Right atrium auricular region (tissue), 2 donors: ENCODE measurements around the gene ADAMTS2. TPM values are rescaled to one million over a fixed set of nuclear protein-coding genes. Genes with fewer than 3 reads are reported as not detected.

Source experiments
- DNase-seq: peaks from one replicate; pipeline ENCODE4 v3.0.0-alpha.2; 2019; ENCODE audit warnings: low spot score
- H3K27ac ChIP-seq, 2 donors: fragments of 200-600 bp; sonication (generic); 1 replicate in 1 of 2; 2 replicates in 1 of 2; pipeline ENCODE4 v1.5.1; 2016 to 2019
- H3K27me3 ChIP-seq, 2 donors: fragments of 200-600 bp; sonication (generic); one replicate each; pipeline versions ENCODE4 v1.5.1 to v1.6.0; 2017 to 2019
- H3K36me3 ChIP-seq: fragments of 200-600 bp; sonication (generic); one replicate; pipeline ENCODE4 v1.5.1; 2016
- H3K4me1 ChIP-seq, 2 donors: fragments of 200-600 bp; sonication (generic); one replicate each; pipeline versions ENCODE4 v1.5.1 to v1.6.0; 2017 to 2019
- H3K4me3 ChIP-seq, 2 donors: fragments of 200-600 bp; sonication (generic); 1 replicate in 1 of 2; 2 replicates in 1 of 2; pipeline ENCODE4 v1.5.1; 2017 to 2019; ENCODE audit warnings: mild to moderate bottlenecking in 1 of 2, moderate library complexity in 1 of 2
- H3K9me3 ChIP-seq, 2 donors: fragments of 200-600 bp; sonication (generic); one replicate each; pipeline ENCODE4 v1.5.1; 2019
- total RNA-seq, 2 donors: library from RNA; depleted of rRNA; stranded (reverse); fragments of >200 nt; gene quantifications; one replicate each; pipeline ENCODE4 v1.1.0, GENCODE V29; 2016
- TF ChIP-seq, protein P1 (sequence below), 2 donors: fragments of 200-600 bp; sonication (generic); IDR thresholded peaks; one replicate each; pipeline ENCODE4 v1.5.1; 2019; ENCODE audit warnings: antibody characterized with exemption in 2 of 2

ADAMTS2 gene
- total RNA-seq, 2 donors from 2014 or later, result 13.6 to 13.7 TPM

DNA sequence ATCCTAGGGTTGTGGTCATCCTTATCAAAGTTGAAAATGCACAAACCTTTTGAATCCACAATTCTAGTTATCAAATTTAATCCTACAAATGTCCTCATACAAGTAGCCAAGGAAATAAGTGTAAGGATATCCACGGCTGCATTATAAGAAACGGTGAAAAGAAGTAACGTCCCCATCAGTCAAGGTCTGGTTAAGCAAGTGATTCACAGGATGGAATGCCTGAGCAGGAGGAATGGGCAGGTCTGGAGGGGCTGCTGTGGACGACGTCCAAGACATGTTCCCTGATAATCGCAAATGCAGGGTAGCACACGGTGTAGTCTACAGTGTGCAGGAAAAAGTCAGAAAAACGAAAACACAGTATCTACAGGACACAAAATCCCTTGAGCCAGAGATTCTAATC, 118.6 kb downstream of the ADAMTS2 start:
- Histone ChIP-seq H3K9me3 (peaks cover 0 to 7% of the 10 kb centered on the region in 2 donors), H3K27me3 (no peaks in the 10 kb centered on the region), H3K4me1 (peaks cover 0 to 11% of the 10 kb centered on the region in 2 donors), H3K4me3 (no peak overlapping the region), H3K27ac (no peak overlapping the region), H3K36me3 (no peaks in the 10 kb centered on the region)
- TF ChIP-seq, protein P1, sequence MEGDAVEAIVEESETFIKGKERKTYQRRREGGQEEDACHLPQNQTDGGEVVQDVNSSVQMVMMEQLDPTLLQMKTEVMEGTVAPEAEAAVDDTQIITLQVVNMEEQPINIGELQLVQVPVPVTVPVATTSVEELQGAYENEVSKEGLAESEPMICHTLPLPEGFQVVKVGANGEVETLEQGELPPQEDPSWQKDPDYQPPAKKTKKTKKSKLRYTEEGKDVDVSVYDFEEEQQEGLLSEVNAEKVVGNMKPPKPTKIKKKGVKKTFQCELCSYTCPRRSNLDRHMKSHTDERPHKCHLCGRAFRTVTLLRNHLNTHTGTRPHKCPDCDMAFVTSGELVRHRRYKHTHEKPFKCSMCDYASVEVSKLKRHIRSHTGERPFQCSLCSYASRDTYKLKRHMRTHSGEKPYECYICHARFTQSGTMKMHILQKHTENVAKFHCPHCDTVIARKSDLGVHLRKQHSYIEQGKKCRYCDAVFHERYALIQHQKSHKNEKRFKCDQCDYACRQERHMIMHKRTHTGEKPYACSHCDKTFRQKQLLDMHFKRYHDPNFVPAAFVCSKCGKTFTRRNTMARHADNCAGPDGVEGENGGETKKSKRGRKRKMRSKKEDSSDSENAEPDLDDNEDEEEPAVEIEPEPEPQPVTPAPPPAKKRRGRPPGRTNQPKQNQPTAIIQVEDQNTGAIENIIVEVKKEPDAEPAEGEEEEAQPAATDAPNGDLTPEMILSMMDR (IDR thresholded peaks at IDR 0.05), result no peak
- DNase-seq, result no peak

DNA sequence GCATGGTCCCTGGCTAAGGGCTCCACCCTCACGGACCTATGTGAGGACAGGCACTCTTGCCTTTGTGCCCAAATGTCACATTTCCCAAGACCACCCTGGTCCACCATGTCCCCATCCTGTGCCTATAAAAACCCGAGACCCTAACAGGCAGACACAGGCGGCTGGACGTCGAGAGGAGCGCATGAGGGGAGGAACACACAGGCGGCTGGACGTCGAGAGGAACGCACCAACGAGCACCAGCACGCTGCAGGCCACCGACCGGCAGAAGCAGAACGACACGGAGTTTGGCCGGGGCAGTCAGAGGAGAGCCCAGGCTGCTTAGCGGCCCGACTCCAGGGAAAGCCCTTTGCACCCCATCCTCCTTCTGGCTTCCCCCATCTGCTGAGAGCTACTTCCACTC, 119.9 kb downstream of the ADAMTS2 start:
- H3K36me3 ChIP-seq, result no peaks in the 10 kb centered on the region
- TF ChIP-seq, protein P1 (IDR thresholded peaks at IDR 0.05), result no peak
- no peak overlapping the region for H3K27ac ChIP-seq
- H3K4me3 ChIP-seq, result no peak overlapping the region
- no peak for DNase-seq
- no peaks in the 10 kb centered on the region for H3K27me3 ChIP-seq
- peaks cover 0 to 7% of the 10 kb centered on the region in 2 donors for H3K9me3 ChIP-seq
- H3K4me1 ChIP-seq, result peaks cover 0 to 11% of the 10 kb centered on the region in 2 donors

DNA sequence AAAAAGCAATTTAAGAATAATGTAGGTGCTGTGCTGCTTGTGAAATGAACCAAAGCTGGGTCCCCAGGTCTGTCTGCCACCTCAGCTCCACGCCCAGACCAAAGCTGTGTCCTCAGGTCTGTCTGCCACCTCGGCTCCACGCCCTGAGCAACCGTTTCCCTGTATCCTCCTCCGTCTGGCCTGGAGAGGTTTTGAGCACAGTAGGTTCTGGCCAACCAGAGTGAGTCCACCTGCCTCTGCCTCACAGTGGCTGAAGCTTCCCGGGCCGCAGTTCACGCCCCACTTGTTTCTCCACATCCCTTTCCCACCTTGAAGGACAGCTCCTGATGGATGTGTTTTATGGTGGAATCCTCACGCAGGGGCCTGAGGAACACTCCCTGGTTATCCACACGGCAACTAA, 120.5 kb downstream of the ADAMTS2 start:
- TF ChIP-seq, protein P1 (IDR thresholded peaks at IDR 0.05), result no peak
- peaks cover 0 to 7% of the 10 kb centered on the region in 2 donors for H3K9me3 ChIP-seq
- no peak for DNase-seq
- H3K4me3 ChIP-seq, result no peak overlapping the region
- H3K27me3 ChIP-seq, result no peaks in the 10 kb centered on the region
- peaks cover 0 to 11% of the 10 kb centered on the region in 2 donors for H3K4me1 ChIP-seq
- H3K36me3 ChIP-seq, result no peaks in the 10 kb centered on the region
- no peak overlapping the region for H3K27ac ChIP-seq

DNA sequence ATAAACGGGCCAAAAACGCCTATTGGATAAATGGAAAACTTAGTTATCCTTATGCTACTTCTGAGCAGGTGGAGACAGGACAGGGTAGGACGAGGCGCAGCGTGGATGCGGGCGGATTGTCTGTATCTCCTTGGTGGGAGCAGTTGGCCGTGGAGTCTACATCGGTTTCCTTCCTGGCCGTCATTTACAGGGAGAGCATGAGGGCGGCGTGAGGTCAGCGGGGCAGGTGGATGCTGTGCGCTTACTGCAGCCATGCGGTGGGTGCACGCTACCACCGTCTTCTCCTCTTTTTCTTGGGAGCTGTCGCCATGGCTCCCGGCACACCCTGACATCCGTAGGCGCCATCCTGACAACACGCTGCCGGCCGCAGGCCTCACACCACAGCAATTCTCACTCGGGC, 121.3 kb downstream of the ADAMTS2 start:
- no peak overlapping the region for H3K4me3 ChIP-seq
- no peaks in the 10 kb centered on the region for H3K27me3 ChIP-seq
- H3K4me1 ChIP-seq, result peaks cover 0 to 11% of the 10 kb centered on the region in 2 donors
- TF ChIP-seq, protein P1 (IDR thresholded peaks at IDR 0.05), result no peak
- H3K9me3 ChIP-seq, result peaks cover 0 to 7% of the 10 kb centered on the region in 2 donors
- no peak overlapping the region for H3K27ac ChIP-seq
- no peaks in the 10 kb centered on the region for H3K36me3 ChIP-seq
- DNase-seq, result no peak

DNA sequence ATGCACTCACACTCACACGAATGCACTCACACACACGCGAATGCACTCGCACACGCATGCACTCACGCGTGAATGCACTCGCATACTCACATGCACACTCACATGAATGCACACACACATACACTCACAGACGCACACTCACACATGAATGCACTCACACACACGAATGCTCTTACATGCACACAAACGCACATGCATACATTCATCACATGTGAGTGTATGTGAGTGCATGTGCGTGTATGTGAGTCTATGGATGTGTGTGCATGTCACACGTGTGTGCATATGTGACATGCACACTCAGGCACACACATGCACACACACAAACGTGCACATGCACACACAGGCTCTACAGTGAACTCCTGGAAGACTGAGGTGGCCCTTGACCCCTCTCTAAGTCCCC, 121.7 kb downstream of the ADAMTS2 start:
- Histone ChIP-seq H3K4me3 (no peak overlapping the region), H3K9me3 (peaks cover 0 to 7% of the 10 kb centered on the region in 2 donors), H3K27ac (no peak overlapping the region), H3K4me1 (peaks cover 0 to 11% of the 10 kb centered on the region in 2 donors), H3K27me3 (no peaks in the 10 kb centered on the region), H3K36me3 (no peaks in the 10 kb centered on the region)
- no peak for DNase-seq
- TF ChIP-seq, protein P1 (IDR thresholded peaks at IDR 0.05), result no peak
